Heart left ventricle (tissue), 13 donors: ENCODE data around the gene DISP1.

ENCODE experiments used
- POLR2A ChIP-seq, 2 donors: fragments of 450-650 bp; IDR thresholded peaks; one replicate each; pipeline ENCODE4 v1.6.1; 2017; ENCODE audit warnings: antibody characterized with exemption in 2 of 2, mild to moderate bottlenecking in 2 of 2, moderate library complexity in 2 of 2
- TF ChIP-seq, protein P1 (sequence below), 12 donors: fragments of 200-600 bp; sonication (generic) in 4 of 12; IDR thresholded peaks; one replicate each; pipeline versions ENCODE4 v1.5.0 to v1.8.0; 2018 to 2022; ENCODE audit warnings: antibody characterized with exemption in 12 of 12, mild to moderate bottlenecking in 5 of 12
- donor health status: ischemic (EF 13 %, LVEDD 7.1; RV severe dilation, severe dysfunction).
- donor health status: DM: no; HTN: yes; CAD: no.
- donor health status: DM: no; HTN: no; CAD: no.
- donor health status: ischemic (EF 25% LVEDD 6.9; RV normal size, moderate dysfunction).
- donor health status: ischemic (EF 25% LVEDD 5.7; RV mildly dilated, moderate dysfunction).
- donor health status: ischemic (EF 35%, LVEDD 5.7; RV mildly dilated, moderate dysfunction).
- donor health status: nonischemic (EF 11% LVEDD 7.7; RV severe dilation, severe dysfunction).
- donor health status: DM: yes; HTN: yes; CAD: no.
- donor health status: PGD.
- donor health status: ischemic (EF 29% LVEDD 5.4; RV normal size, mild dysfunction).
- donor health status: nonischemic (EF 23%, LVEDD 6.1; RV moderate dilation, normal function).

DNA sequence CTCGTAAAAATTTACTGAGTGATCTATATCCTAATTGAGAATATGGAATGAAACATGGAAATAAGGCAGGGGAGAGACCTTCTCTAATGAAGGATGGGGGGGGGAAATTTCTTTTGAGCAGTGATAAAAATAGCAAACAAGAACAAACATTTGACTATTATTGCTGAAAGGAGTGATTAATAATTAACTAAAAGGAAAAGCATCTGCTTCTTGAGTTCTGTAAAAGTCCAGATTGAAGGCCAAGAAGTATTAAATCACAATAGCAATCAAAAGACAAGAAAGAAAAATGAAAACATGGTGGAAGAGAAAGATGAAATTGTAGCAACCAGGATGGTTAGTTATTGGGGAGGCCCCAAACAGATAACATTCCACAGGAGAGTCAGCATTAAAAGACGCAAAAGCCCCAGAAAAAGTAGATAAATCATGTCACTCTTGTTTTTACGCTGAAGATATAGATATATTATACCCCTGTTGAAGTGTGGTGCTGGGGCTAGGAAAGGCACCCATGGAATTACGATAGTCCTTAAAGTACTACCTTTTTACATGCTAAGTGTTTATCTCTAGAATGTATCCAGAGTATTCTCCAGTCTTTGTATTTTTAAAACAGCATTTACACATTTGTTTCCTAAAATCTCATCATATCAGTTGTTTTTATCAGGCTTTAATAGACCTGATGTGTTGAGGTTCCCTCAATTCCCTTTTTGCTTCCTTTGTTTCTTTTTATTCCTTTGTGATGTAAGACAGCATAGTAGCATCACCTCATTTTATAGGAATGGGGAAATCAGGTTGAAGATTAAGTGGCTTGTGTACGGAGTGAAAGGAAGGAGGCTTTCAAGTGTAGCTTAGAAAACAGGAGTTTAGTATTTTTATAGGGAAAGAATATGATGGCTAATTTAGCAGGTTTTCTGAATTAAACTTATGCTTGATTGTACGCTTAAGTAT is 28.9 kb downstream of the DISP1 start:
- no peak for TF ChIP-seq POLR2A (IDR thresholded peaks at IDR 0.05)
- TF ChIP-seq, protein P1, sequence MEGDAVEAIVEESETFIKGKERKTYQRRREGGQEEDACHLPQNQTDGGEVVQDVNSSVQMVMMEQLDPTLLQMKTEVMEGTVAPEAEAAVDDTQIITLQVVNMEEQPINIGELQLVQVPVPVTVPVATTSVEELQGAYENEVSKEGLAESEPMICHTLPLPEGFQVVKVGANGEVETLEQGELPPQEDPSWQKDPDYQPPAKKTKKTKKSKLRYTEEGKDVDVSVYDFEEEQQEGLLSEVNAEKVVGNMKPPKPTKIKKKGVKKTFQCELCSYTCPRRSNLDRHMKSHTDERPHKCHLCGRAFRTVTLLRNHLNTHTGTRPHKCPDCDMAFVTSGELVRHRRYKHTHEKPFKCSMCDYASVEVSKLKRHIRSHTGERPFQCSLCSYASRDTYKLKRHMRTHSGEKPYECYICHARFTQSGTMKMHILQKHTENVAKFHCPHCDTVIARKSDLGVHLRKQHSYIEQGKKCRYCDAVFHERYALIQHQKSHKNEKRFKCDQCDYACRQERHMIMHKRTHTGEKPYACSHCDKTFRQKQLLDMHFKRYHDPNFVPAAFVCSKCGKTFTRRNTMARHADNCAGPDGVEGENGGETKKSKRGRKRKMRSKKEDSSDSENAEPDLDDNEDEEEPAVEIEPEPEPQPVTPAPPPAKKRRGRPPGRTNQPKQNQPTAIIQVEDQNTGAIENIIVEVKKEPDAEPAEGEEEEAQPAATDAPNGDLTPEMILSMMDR (IDR thresholded peaks at IDR 0.05) = no peak
